Nephron progenitor cell (in vitro differentiated cells): ENCODE results near the gene TSHZ2.
A peak's percentile ranks its signal among the peaks of the same experiment; 100 is the strongest.

Source experiments
- DNase-seq: peaks from one replicate; pipeline ENCODE4 v3.0.0; 2021
- H3K27ac Mint-ChIP-seq: 2 replicates; pipeline ENCODE4 v1.8.0; 2021; ENCODE audit warnings: mild to moderate bottlenecking, moderate library complexity, mixed read lengths
- H3K27me3 Mint-ChIP-seq: 2 replicates; pipeline ENCODE4 v1.8.0; 2021; ENCODE audit warnings: mild to moderate bottlenecking, low read depth, mixed read lengths; ENCODE audit not compliant: poor library complexity
- H3K36me3 Mint-ChIP-seq: 2 replicates; pipeline ENCODE4 v1.8.0; 2021; ENCODE audit warnings: low read depth, mixed read lengths
- H3K4me1 Mint-ChIP-seq: 2 replicates; pipeline ENCODE4 v1.8.0; 2021; ENCODE audit warnings: mixed read lengths
- H3K4me3 Mint-ChIP-seq: 2 replicates; pipeline ENCODE4 v1.8.0; 2021; ENCODE audit warnings: mild to moderate bottlenecking, moderate library complexity, mixed read lengths
- H3K9me3 Mint-ChIP-seq: 2 replicates; pipeline ENCODE4 v1.8.0; 2021; ENCODE audit warnings: mild to moderate bottlenecking, moderate library complexity, mixed read lengths
- CTCF ChIP-seq: fragments of 200-600 bp; sonication (generic); IDR thresholded peaks from 2 replicates; pipeline ENCODE4 v1.5.0; 2021; ENCODE audit warnings: antibody characterized with exemption

TSHZ2 gene

GRCh38 chr20:53344891-53345290 is 372.7 kb downstream of the TSHZ2 start:
- H3K9me3 Mint-ChIP-seq: peaks cover 6% of the 10 kb centered on the region
- peak overlapping the region; percentile 73 for H3K27ac Mint-ChIP-seq
- no peak overlapping the region for H3K4me3 Mint-ChIP-seq
- no peak for TF ChIP-seq CTCF
- peaks cover 7% of the 10 kb centered on the region for H3K4me1 Mint-ChIP-seq
- H3K36me3 Mint-ChIP-seq: peaks cover 39% of the 10 kb centered on the region
- DNase-seq: no peak
- peaks cover 2% of the 10 kb centered on the region for H3K27me3 Mint-ChIP-seq

GRCh38 chr20:53345536-53346334 is 373.6 kb downstream of the TSHZ2 start:
- peaks cover 2% of the 10 kb centered on the region for H3K27me3 Mint-ChIP-seq
- peaks cover 47% of the 10 kb centered on the region for H3K36me3 Mint-ChIP-seq
- peaks cover 7% of the 10 kb centered on the region for H3K4me1 Mint-ChIP-seq
- DNase-seq: no peak
- no peak for TF ChIP-seq CTCF
- no peak overlapping the region for H3K27ac Mint-ChIP-seq
- peaks cover 13% of the 10 kb centered on the region for H3K9me3 Mint-ChIP-seq
- no peak overlapping the region for H3K4me3 Mint-ChIP-seq

GRCh38 chr20:53346335-53346648 is 374.1 kb downstream of the TSHZ2 start:
- Mint-ChIP-seq H3K4me1 (peaks cover 7% of the 10 kb centered on the region), H3K36me3 (peaks cover 47% of the 10 kb centered on the region), H3K27ac (no peak overlapping the region), H3K27me3 (peaks cover 2% of the 10 kb centered on the region), H3K9me3 (peaks cover 13% of the 10 kb centered on the region), H3K4me3 (no peak overlapping the region)
- no peak for TF ChIP-seq CTCF
- no peak for DNase-seq

GRCh38 chr20:53349730-53350129 is 377.6 kb downstream of the TSHZ2 start:
- Mint-ChIP-seq H3K4me1 (peaks cover 7% of the 10 kb centered on the region), H3K9me3 (peaks cover 23% of the 10 kb centered on the region), H3K36me3 (peaks cover 64% of the 10 kb centered on the region), H3K4me3 (no peak overlapping the region), H3K27me3 (peaks cover 2% of the 10 kb centered on the region), H3K27ac (no peak overlapping the region)
- TF ChIP-seq CTCF: no peak
- DNase-seq: no peak

GRCh38 chr20:53352727-53353440 is 380.7 kb downstream of the TSHZ2 start:
- H3K36me3 Mint-ChIP-seq: peaks cover 72% of the 10 kb centered on the region
- peaks cover 46% of the 10 kb centered on the region for H3K9me3 Mint-ChIP-seq
- H3K27me3 Mint-ChIP-seq: peaks cover 2% of the 10 kb centered on the region
- H3K4me1 Mint-ChIP-seq: no peaks in the 10 kb centered on the region
- no peak for TF ChIP-seq CTCF
- H3K4me3 Mint-ChIP-seq: no peak overlapping the region
- no peak for DNase-seq
- no peak overlapping the region for H3K27ac Mint-ChIP-seq
